ENCODE measurements around the gene GGA2.
A peak's percentile ranks its signal among the peaks of the same experiment; 100 is the strongest.

Gene GGA2

DNA sequence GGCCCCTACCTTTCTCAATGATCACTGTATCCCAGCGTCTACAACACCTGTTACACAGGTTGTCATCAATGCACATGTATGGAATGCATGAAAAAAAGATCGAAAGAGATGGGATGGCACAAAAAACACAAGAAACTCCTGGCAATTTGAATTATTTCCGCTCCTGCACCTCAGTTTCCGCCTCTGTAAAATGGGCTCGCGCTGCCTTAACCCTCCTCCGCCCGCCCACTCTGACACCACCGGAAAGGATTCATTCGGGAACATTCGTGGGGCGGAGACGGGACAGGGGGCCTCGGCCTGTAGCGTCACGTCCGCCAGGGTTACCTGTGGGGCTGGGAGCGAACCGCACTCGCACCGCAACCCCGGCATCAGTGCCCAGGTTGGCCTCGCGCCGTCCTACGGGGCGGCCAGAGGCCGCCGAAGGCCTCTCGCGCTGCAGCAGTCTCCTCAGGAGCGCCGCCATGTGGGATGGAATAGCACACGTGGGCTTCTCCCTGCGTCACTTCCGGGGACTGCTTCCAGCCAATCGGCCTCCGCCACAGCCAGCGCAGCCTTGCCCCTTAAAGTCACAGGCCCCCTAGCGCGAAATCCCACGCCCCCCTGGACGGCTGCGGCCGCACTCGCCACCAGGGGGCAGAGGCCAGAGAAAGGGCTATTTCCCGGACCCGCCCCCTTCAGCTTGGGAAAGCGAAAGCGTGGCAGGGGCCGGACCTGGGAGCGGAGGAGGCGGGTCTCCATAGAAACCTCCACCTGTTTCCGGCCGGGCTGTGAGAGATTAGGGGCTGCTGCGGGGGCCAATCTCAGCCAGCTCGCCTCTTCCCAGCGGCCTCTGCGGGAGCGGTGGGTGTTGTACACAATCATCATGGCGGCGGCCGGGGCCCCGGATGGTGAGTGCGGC is 46.8 kb upstream of the GGA2 start, which contains the start of the genes EARS2 and UBFD1:
TSS of gene EARS2 (minus strand) at position 470 of the 898 bp plus-strand sequence. CDS start at position 463, 7 bp downstream.
TSS of gene UBFD1 (plus strand) at position 847 of the 898 bp plus-strand sequence. CDS start at position 863, 16 bp downstream.
- Histone ChIP-seq H3K27ac (ENCODE audit: low read depth, low read length) (peak within 1 kb of the TSS; percentile 69), H3K79me2 (ENCODE audit: insufficient read depth, low read length) (peaks cover 39% of the 10 kb centered on the region)

DNA sequence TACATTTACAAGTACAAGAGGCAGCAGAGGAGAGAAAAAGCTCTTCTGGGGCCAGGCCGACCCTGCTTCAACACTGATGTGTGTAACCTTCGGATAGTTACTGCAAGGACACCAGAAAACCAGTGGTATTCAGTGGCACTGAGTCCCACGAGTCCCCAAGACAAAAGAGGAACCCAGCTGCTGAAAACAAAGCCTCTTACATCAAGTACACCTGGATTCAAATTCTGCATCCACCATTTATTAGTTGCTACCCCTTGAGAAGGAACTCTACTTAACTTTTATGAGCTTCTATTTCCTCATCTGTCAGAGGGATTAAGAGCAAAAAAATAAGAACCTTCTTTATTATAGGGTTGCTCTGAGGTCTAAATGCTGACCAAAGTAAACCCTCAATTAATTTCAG is 44.2 kb upstream of the GGA2 start:
- Histone ChIP-seq H3K79me2 (ENCODE audit: insufficient read depth, low read length) (peaks cover 34% of the 10 kb centered on the region), H3K9ac (ENCODE audit: low read length) (no peak overlapping the region), H3K9me3 (ENCODE audit: insufficient read depth, low read length) (no peaks in the 10 kb centered on the region), H3K9me2 (replicated peaks; ENCODE audit: insufficient read depth, low read length) (no peaks in the 10 kb centered on the region), H3K36me3 (ENCODE audit: low read length) (no peaks in the 10 kb centered on the region; the same call in 1 of the 2 replicates), H3K27ac (ENCODE audit: low read depth, low read length) (no peak overlapping the region), H3K27me3 (ENCODE audit: low read length) (no peaks in the 10 kb centered on the region), H3K4me3 (ENCODE audit: insufficient read depth, low read length, poor library complexity, severe bottlenecking) (no peak overlapping the region), H3K4me2 (ENCODE audit: low read depth, low read length, poor library complexity, severe bottlenecking) (no peak overlapping the region), H2AFZ (ENCODE audit: low read depth, low read length, severe bottlenecking) (no peak overlapping the region), H3F3A (ENCODE audit: insufficient read depth) (peaks cover 8% of the 10 kb centered on the region; the same call in 1 of the 2 replicates), H4K20me1 (ENCODE audit: low read depth, low read length) (no peaks in the 10 kb centered on the region)
- TF ChIP-seq EZH2phosphoT487 (conservative IDR thresholded peaks at IDR 0.05; ENCODE audit: low read length) = no peak
- TF ChIP-seq, protein P1, sequence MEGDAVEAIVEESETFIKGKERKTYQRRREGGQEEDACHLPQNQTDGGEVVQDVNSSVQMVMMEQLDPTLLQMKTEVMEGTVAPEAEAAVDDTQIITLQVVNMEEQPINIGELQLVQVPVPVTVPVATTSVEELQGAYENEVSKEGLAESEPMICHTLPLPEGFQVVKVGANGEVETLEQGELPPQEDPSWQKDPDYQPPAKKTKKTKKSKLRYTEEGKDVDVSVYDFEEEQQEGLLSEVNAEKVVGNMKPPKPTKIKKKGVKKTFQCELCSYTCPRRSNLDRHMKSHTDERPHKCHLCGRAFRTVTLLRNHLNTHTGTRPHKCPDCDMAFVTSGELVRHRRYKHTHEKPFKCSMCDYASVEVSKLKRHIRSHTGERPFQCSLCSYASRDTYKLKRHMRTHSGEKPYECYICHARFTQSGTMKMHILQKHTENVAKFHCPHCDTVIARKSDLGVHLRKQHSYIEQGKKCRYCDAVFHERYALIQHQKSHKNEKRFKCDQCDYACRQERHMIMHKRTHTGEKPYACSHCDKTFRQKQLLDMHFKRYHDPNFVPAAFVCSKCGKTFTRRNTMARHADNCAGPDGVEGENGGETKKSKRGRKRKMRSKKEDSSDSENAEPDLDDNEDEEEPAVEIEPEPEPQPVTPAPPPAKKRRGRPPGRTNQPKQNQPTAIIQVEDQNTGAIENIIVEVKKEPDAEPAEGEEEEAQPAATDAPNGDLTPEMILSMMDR (IDR thresholded peaks at IDR 0.05; ENCODE audit: insufficient read depth, low read length, poor library complexity, severe bottlenecking) = no peak

More for the DNA sequence above, 46.8 kb upstream of the GGA2 start, which contains the start of the genes EARS2 and UBFD1:
- peaks cover 13% of the 10 kb centered on the region for H3F3A ChIP-seq (ENCODE audit: insufficient read depth)
- H3K4me3 ChIP-seq (ENCODE audit: insufficient read depth, low read length, poor library complexity, severe bottlenecking) = peak within 1 kb of the TSS; percentile 82
- H3K9me3 ChIP-seq (ENCODE audit: insufficient read depth, low read length) = no peaks in the 10 kb centered on the region
- no peaks in the 10 kb centered on the region for H3K27me3 ChIP-seq (ENCODE audit: low read length)
- no peaks in the 10 kb centered on the region for H3K9me2 ChIP-seq (replicated peaks; ENCODE audit: insufficient read depth, low read length)
- H3K9ac ChIP-seq (ENCODE audit: low read length) = peak within 1 kb of the TSS; percentile 86
- H3K36me3 ChIP-seq (ENCODE audit: low read length) = no peaks in the 10 kb centered on the region; the same call in 1 of the 2 replicates
- H2AFZ ChIP-seq (ENCODE audit: low read depth, low read length, severe bottlenecking) = peak within 1 kb of the TSS; percentile 85
- no peak for TF ChIP-seq EZH2phosphoT487 (conservative IDR thresholded peaks at IDR 0.05; ENCODE audit: low read length)
- TF ChIP-seq, protein P1 (IDR thresholded peaks at IDR 0.05; ENCODE audit: insufficient read depth, low read length, poor library complexity, severe bottlenecking) = peak; percentile 88
- H3K4me2 ChIP-seq (ENCODE audit: low read depth, low read length, poor library complexity, severe bottlenecking) = peak within 1 kb of the TSS; percentile 71
- no peaks in the 10 kb centered on the region for H4K20me1 ChIP-seq (ENCODE audit: low read depth, low read length)

DNA sequence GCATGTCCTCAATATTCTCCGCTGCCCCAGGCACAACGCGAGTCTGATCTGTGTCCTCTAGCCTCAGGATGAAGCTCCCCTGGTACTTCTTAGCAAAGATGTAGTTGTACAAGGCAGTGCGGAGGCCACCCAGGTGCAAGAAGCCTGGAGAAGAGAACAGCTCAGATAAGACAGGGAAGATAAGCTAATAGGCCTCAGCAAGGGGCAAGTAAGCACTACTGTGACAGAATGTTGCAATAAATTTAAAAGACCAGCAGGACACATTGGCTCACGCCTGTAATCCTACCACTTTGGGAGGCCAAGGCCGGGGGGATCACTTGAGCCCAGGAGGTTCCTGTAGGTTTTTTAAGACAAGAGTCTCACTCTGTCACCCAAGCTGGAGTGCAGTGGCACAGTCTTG is 41.9 kb upstream of the GGA2 start:
- H3K4me2 ChIP-seq (ENCODE audit: low read depth, low read length, poor library complexity, severe bottlenecking) = no peak overlapping the region
- H2AFZ ChIP-seq (ENCODE audit: low read depth, low read length, severe bottlenecking) = no peak overlapping the region
- H3F3A ChIP-seq (ENCODE audit: insufficient read depth) = peaks cover 8% of the 10 kb centered on the region; the same call in 1 of the 2 replicates
- H3K79me2 ChIP-seq (ENCODE audit: insufficient read depth, low read length) = peaks cover 15% of the 10 kb centered on the region; the same call in 1 of the 2 replicates
- no peak overlapping the region for H3K9ac ChIP-seq (ENCODE audit: low read length)
- no peaks in the 10 kb centered on the region; the same call in 1 of the 2 replicates for H3K36me3 ChIP-seq (ENCODE audit: low read length)
- no peaks in the 10 kb centered on the region for H4K20me1 ChIP-seq (ENCODE audit: low read depth, low read length)
- no peaks in the 10 kb centered on the region for H3K27me3 ChIP-seq (ENCODE audit: low read length)
- no peak for TF ChIP-seq EZH2phosphoT487 (conservative IDR thresholded peaks at IDR 0.05; ENCODE audit: low read length)
- TF ChIP-seq, protein P1 (IDR thresholded peaks at IDR 0.05; ENCODE audit: insufficient read depth, low read length, poor library complexity, severe bottlenecking) = no peak
- H3K4me3 ChIP-seq (ENCODE audit: insufficient read depth, low read length, poor library complexity, severe bottlenecking) = no peak overlapping the region
- H3K9me2 ChIP-seq (replicated peaks; ENCODE audit: insufficient read depth, low read length) = no peaks in the 10 kb centered on the region
- H3K9me3 ChIP-seq (ENCODE audit: insufficient read depth, low read length) = no peaks in the 10 kb centered on the region
- H3K27ac ChIP-seq (ENCODE audit: low read depth, low read length) = no peak overlapping the region

Measured in SU-DHL-6 (cell line).